HG02678 (cell line): Measurements from ENCODE around the gene ADPRHL1.

Experiments used
- ATAC-seq: cut with Tn5 transposase; IDR thresholded peaks from one replicate; pipeline ENCODE4 v1.9.1; 2021; ENCODE audit warnings: mild to moderate bottlenecking, moderate library complexity; ENCODE audit not compliant: unreplicated experiment

The ADPRHL1 gene

GRCh38 chr13:113351514-113352026, 101.7 kb downstream of the ADPRHL1 start:
- no peak for ATAC-seq

DNA sequence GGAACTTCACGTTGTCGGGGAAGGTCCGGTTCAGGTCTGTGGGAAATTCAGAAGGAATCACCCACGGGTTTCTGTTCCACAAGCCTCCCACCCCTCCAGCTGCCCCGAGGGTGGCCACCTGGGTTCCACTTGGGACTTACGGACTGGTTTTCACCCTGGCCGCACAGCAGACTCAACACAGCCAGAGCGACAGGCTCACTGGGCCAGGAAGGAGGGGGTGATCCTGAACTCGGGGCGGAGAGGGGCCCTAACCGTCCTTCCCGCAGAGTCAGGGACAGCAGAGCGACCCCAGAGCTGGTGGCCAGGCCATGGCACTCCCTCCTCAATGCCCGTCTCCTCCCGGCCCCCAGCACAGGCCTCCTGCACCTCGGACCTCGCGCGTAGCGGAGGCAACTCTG, 102.4 kb downstream of the ADPRHL1 start:
- no peak for ATAC-seq

- no peak for ATAC-seq
Observed at GRCh38 chr13:113350065-113350937, 103.0 kb downstream of the ADPRHL1 start.
